Islet of Langerhans (tissue), 1 donor: ENCODE data around the gene L3MBTL4.
"Not testable (repeated sequence)": the region's sequence is repeated elsewhere in the genome, so short reads cannot be mapped to it uniquely, and the experiment has no call there.

ENCODE experiments used
- FAIRE-seq: peaks from one replicate; lab custom pipeline; 2011; peaks lifted over from hg19 to GRCh38; lab: Jason Lieb, UNC

L3MBTL4 gene

GRCh38 chr18:6406075-6406909, 8.4 kb downstream of the L3MBTL4 start:
- FAIRE-seq, result no peak

GRCh38 chr18:6405237-6406074, 9.3 kb downstream of the L3MBTL4 start:
- FAIRE-seq, result no peak

GRCh38 chr18:6404834-6405233, 9.9 kb downstream of the L3MBTL4 start:
- FAIRE-seq, result no peak

- FAIRE-seq, result no peak
Measured at GRCh38 chr18:6401687-6402086, 13.0 kb downstream of the L3MBTL4 start.

GRCh38 chr18:6399776-6400175, 14.9 kb downstream of the L3MBTL4 start:
- no peak for FAIRE-seq

GRCh38 chr18:6397931-6398566, 16.7 kb downstream of the L3MBTL4 start:
- FAIRE-seq, result no peak

- no peak for FAIRE-seq
Measured at GRCh38 chr18:6396847-6397246, 17.9 kb downstream of the L3MBTL4 start.

GRCh38 chr18:6396276-6396675, 18.4 kb downstream of the L3MBTL4 start:
- FAIRE-seq, result no peak

GRCh38 chr18:6389005-6389404, 25.7 kb downstream of the L3MBTL4 start:
- FAIRE-seq, result no peak

GRCh38 chr18:6382963-6383362, 31.7 kb downstream of the L3MBTL4 start:
- no peak for FAIRE-seq

- not testable (repeated sequence) for FAIRE-seq
Measured at GRCh38 chr18:6377473-6377872, 37.2 kb downstream of the L3MBTL4 start.

GRCh38 chr18:6376433-6377229, 38.1 kb downstream of the L3MBTL4 start:
- no peak for FAIRE-seq

GRCh38 chr18:6374935-6375529, 39.7 kb downstream of the L3MBTL4 start:
- no peak for FAIRE-seq

- no peak for FAIRE-seq
Measured at GRCh38 chr18:6374340-6374739, 40.4 kb downstream of the L3MBTL4 start.

- FAIRE-seq, result no peak
Measured at GRCh38 chr18:6373187-6373586, 41.5 kb downstream of the L3MBTL4 start.

GRCh38 chr18:6370886-6371635, 43.6 kb downstream of the L3MBTL4 start:
- no peak for FAIRE-seq

- no peak for FAIRE-seq
Measured at GRCh38 chr18:6370410-6370809, 44.3 kb downstream of the L3MBTL4 start.

GRCh38 chr18:6368017-6368416, 46.7 kb downstream of the L3MBTL4 start:
- FAIRE-seq, result no peak

- FAIRE-seq, result no peak
Measured at GRCh38 chr18:6367208-6367607, 47.5 kb downstream of the L3MBTL4 start.

GRCh38 chr18:6366776-6367175, 47.9 kb downstream of the L3MBTL4 start:
- no peak for FAIRE-seq

- FAIRE-seq, result no peak
Measured at GRCh38 chr18:6365385-6365784, 49.3 kb downstream of the L3MBTL4 start.
